PC-3 (cell line): ENCODE data around the gene ADGRF5.

Experiments
- EZH2 ChIP-seq: fragments of 300-600 bp; sonication (generic); IDR thresholded peaks from one replicate; pipeline ENCODE4 v1.6.1; 2017; ENCODE audit warnings: antibody characterized with exemption, mild to moderate bottlenecking, low read length; ENCODE audit not compliant: unreplicated experiment
- TF ChIP-seq, protein P1 (sequence below): fragments of 300-600 bp; sonication (generic); conservative IDR thresholded peaks from 2 replicates; pipeline ENCODE4 v1.5.1; 2017; ENCODE audit warnings: antibody characterized with exemption, low read depth, mild to moderate bottlenecking, low read length

DNA sequence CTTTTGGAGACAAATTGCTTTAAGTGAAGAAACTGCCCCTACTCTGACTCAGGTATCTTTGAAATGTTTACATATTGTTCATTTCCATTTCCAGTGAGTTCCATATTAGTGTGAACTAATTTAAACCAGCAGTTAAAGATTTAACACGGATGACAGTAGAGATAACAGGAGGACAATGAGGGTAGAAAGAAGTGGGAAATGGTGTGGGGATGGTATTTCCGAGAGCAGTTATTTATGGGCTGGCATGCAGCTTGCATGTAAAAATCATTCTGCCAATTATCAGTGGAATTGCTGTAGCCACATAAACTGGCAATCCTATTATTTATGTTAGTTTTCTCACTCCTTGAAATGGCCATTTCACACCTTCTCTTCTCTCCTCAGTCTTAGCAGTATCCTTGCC, 8.6 kb upstream of the ADGRF5 start:
- TF ChIP-seq EZH2, result no peak
- TF ChIP-seq, protein P1, sequence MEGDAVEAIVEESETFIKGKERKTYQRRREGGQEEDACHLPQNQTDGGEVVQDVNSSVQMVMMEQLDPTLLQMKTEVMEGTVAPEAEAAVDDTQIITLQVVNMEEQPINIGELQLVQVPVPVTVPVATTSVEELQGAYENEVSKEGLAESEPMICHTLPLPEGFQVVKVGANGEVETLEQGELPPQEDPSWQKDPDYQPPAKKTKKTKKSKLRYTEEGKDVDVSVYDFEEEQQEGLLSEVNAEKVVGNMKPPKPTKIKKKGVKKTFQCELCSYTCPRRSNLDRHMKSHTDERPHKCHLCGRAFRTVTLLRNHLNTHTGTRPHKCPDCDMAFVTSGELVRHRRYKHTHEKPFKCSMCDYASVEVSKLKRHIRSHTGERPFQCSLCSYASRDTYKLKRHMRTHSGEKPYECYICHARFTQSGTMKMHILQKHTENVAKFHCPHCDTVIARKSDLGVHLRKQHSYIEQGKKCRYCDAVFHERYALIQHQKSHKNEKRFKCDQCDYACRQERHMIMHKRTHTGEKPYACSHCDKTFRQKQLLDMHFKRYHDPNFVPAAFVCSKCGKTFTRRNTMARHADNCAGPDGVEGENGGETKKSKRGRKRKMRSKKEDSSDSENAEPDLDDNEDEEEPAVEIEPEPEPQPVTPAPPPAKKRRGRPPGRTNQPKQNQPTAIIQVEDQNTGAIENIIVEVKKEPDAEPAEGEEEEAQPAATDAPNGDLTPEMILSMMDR, result no peak
